ENCODE measurements around the gene GALR2. TPM values are rescaled to one million over a fixed set of nuclear protein-coding genes. Genes with fewer than 3 reads are reported as not detected.

GALR2 gene
- total RNA-seq, 1 donor, result not detected

GRCh38 chr17:76087531-76087930 is 12.9 kb downstream of the GALR2 start:
- no peak overlapping the region for H3K4me3 ChIP-seq (ENCODE audit: low read depth, low read length)
- no peak for DNase-seq (ENCODE audit: low read depth)
- no peak for TF ChIP-seq CTCF (IDR thresholded peaks at IDR 0.05; ENCODE audit: insufficient read depth, low read depth, low read length)

- H3K4me3 ChIP-seq (ENCODE audit: low read depth, low read length), result no peak overlapping the region
- no peak for DNase-seq (ENCODE audit: low read depth)
- TF ChIP-seq CTCF (IDR thresholded peaks at IDR 0.05; ENCODE audit: insufficient read depth, low read depth, low read length), result no peak
Measured at GRCh38 chr17:76088041-76088867, 13.7 kb downstream of the GALR2 start.

- H3K4me3 ChIP-seq (ENCODE audit: low read depth, low read length), result no peak overlapping the region
- no peak for DNase-seq (ENCODE audit: low read depth)
- TF ChIP-seq CTCF (IDR thresholded peaks at IDR 0.05; ENCODE audit: insufficient read depth, low read depth, low read length), result no peak
Measured at GRCh38 chr17:76088868-76089576, 14.4 kb downstream of the GALR2 start.

- no peak for DNase-seq (ENCODE audit: low read depth)
- no peak for TF ChIP-seq CTCF (IDR thresholded peaks at IDR 0.05; ENCODE audit: insufficient read depth, low read depth, low read length)
- no peak overlapping the region for H3K4me3 ChIP-seq (ENCODE audit: low read depth, low read length)
Measured at GRCh38 chr17:76089680-76090516, 15.3 kb downstream of the GALR2 start.

GRCh38 chr17:76090517-76091129 is 16.0 kb downstream of the GALR2 start:
- TF ChIP-seq CTCF (IDR thresholded peaks at IDR 0.05; ENCODE audit: insufficient read depth, low read depth, low read length), result no peak
- H3K4me3 ChIP-seq (ENCODE audit: low read depth, low read length), result no peak overlapping the region
- DNase-seq (ENCODE audit: low read depth), result no peak

- no peak for TF ChIP-seq CTCF (IDR thresholded peaks at IDR 0.05; ENCODE audit: insufficient read depth, low read depth, low read length)
- no peak for DNase-seq (ENCODE audit: low read depth)
- H3K4me3 ChIP-seq (ENCODE audit: low read depth, low read length), result no peak overlapping the region
Measured at GRCh38 chr17:76091526-76092286, 17.1 kb downstream of the GALR2 start.

Data from fibroblast of villous mesenchyme (primary cell).